Activated CD8-positive, alpha-beta memory T cell treated with anti-CD3 and anti-CD28 coated beads, Interleukin-2, amount 50 U/mL, for 1 hour (primary cell): ENCODE results near the gene SYNGR1.
"Not testable (repeated sequence)": the region's sequence is repeated elsewhere in the genome, so short reads cannot be mapped to it uniquely, and the experiment has no call there.

Experiments used
- DNase-seq: peaks from one replicate; pipeline ENCODE4 v3.0.0-alpha.2; 2020; ENCODE audit errors: extremely low read depth

SYNGR1 gene

GRCh38 chr22:39316440-39317083 is 33.2 kb upstream of the SYNGR1 start:
- peak; percentile 51 for DNase-seq

DNA sequence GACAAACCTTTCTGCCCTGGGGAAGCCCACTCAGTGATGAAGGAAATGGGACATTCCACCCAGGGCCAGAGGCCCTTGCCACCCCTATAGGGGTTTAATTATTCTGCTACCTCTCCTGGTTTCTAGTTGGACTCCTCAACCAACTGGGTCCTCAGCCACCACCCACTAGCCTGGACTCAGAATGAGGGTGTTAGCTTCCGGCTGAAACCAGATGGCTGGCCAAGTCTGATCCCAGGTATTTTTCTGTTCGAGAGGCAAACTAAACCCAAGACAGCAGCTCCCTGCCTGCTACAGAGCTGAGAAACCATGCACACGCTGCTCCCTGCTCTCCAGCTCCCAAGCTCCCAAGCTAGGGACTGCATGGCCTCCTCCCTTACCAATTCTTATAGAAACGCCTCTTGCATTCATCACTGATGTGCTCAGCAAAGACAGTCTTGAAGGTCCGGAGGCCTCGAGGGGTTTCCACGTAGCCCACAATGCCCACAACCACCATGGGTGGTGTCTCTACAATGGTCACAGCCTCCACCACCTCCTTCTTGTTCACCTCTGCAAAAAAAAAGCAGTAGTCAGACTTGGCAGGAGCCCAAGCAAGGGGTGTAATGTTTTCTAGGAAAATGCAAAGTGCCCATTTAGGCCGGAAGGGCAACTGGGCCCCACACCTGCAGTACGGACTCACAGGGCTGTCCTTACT is 32.6 kb upstream of the SYNGR1 start:
- no peak for DNase-seq

GRCh38 chr22:39317775-39318506 is 31.9 kb upstream of the SYNGR1 start:
- DNase-seq: no peak

GRCh38 chr22:39318507-39319283 is 31.1 kb upstream of the SYNGR1 start:
- DNase-seq: no peak

- peak; percentile 95 for DNase-seq
Measured at GRCh38 chr22:39319284-39320022, 30.3 kb upstream of the SYNGR1 start, which contains the start of gene RPL3. TSS of gene RPL3 (minus strand) at chr22:39319623. CDS start at chr22:39319597, 26 bp downstream.

DNA sequence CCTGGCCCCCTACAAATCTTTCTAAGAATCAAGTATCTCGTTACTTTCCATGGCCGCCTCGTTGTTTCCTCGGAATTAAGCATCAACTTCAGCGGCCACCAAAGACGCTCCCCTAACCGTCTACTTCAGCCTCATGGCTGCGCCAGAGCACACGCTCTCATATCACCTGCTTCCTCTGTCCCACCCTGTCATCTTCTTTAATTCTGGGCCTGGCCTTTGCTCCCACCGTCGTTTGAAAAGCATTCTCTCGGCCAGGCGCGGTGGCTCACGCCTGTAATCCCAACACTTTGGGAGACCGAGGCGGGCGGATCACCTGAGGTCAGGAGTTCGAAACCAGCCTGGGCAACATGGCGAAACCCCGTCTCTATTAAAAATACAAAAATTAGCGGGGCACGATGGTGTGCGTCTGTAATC is 29.2 kb upstream of the SYNGR1 start:
- DNase-seq: not testable (repeated sequence)

DNA sequence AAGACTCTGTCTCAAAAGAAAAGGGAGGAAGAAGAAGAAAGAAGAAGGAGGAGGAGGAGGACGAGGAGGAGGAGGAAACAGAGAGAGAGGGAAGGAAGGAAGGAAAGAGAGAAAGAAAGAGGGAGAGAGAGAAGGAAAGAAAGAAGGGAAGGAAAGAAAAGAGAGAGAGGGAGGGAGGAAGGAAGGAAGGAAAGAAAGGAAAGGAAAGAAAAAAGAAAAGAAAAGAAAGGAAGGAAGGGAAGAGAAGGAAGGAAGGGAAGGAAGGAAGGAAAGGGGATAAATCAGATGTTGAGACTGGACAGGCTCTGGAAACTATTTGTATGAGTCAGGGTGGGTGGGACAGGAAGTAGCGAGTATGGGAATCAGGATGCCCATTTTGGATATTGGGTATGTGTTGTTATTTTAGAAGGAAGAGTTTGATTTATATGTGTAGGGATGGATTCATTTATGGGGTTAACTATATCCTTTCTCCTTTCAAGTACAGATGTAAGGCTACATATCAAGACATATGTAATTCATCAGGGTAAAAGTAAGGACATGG is 24.3 kb upstream of the SYNGR1 start:
- no peak for DNase-seq

GRCh38 chr22:39327995-39328754 is 21.6 kb upstream of the SYNGR1 start:
- no peak for DNase-seq

DNA sequence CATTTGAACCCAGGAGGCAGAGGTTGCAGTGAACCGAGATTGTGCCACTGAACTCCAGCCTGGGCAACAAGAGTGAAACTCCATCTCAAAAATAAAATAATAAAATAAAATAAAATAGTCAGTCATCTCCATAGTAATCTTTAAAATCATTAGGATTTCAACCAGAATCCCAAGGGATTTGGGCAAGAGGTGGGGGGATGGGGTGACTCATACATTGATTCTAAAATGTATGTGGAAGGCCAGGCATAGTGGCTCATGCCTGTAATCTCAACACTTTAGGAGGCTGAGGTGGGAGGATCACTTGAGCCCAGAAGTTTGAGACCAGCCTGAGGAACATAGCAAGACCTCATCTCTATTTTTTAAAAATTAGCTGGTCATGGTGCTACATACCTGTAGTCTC is 19.2 kb upstream of the SYNGR1 start:
- DNase-seq: not testable (repeated sequence)

GRCh38 chr22:39332441-39333064 is 17.2 kb upstream of the SYNGR1 start:
- DNase-seq: no peak

GRCh38 chr22:39336411-39336810 is 13.4 kb upstream of the SYNGR1 start:
- no peak for DNase-seq

- DNase-seq: not testable (repeated sequence)
Measured at GRCh38 chr22:39339775-39340174, 10.0 kb upstream of the SYNGR1 start.

GRCh38 chr22:39341179-39341578 is 8.6 kb upstream of the SYNGR1 start:
- no peak for DNase-seq

- DNase-seq: no peak
Measured at GRCh38 chr22:39343259-39344045, 6.3 kb upstream of the SYNGR1 start.

DNA sequence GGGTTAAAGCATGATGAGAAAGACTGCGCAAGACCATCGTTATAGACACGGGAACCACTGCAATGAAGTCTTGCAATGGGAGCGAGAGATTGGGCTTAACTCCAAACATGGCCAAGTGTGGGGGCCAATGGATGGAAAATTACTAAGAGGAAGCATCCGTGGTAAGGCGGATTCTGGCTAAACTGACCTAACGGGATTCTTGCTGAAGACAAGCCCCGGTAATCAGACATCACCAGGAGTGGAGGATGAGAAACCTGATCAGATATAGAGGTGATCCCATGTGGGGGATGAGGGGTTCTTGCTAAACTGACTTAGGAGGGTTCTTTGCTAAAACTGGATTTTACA is 5.8 kb upstream of the SYNGR1 start:
- DNase-seq: no peak

GRCh38 chr22:39345231-39345630 is 4.6 kb upstream of the SYNGR1 start:
- no peak for DNase-seq

- no peak for DNase-seq
Measured at GRCh38 chr22:39348909-39349505, 784 bp upstream of the SYNGR1 start.

- no peak for DNase-seq
Measured at GRCh38 chr22:39349506-39349966, 255 bp upstream of the SYNGR1 start.
